HG03280 (cell line): Measurements from ENCODE around the gene SDK2.

Experiments used
- ATAC-seq: cut with Tn5 transposase; IDR thresholded peaks from one replicate; pipeline ENCODE4 v1.9.1; 2021; ENCODE audit warnings: mild to moderate bottlenecking, moderate library complexity; ENCODE audit not compliant: unreplicated experiment

Gene SDK2

GRCh38 chr17:73560661-73561060 lies 83.6 kb downstream of the SDK2 start:
- no peak for ATAC-seq

GRCh38 chr17:73559532-73559931 lies 84.7 kb downstream of the SDK2 start:
- ATAC-seq = no peak

GRCh38 chr17:73555199-73555960 lies 88.9 kb downstream of the SDK2 start:
- no peak for ATAC-seq

GRCh38 chr17:73554498-73554897 lies 89.7 kb downstream of the SDK2 start:
- no peak for ATAC-seq

- ATAC-seq = no peak
Measured at GRCh38 chr17:73553311-73553710, 90.9 kb downstream of the SDK2 start.

GRCh38 chr17:73552300-73553048 lies 91.8 kb downstream of the SDK2 start:
- ATAC-seq = no peak

GRCh38 chr17:73551759-73552158 lies 92.5 kb downstream of the SDK2 start:
- no peak for ATAC-seq

- no peak for ATAC-seq
Measured at GRCh38 chr17:73551144-73551543, 93.1 kb downstream of the SDK2 start.

GRCh38 chr17:73550556-73550955 lies 93.7 kb downstream of the SDK2 start:
- no peak for ATAC-seq

GRCh38 chr17:73549841-73550430 lies 94.3 kb downstream of the SDK2 start:
- no peak for ATAC-seq

GRCh38 chr17:73548620-73549311 lies 95.5 kb downstream of the SDK2 start:
- no peak for ATAC-seq

GRCh38 chr17:73547790-73548189 lies 96.5 kb downstream of the SDK2 start:
- no peak for ATAC-seq

GRCh38 chr17:73546770-73547536 lies 97.3 kb downstream of the SDK2 start:
- ATAC-seq = no peak

- no peak for ATAC-seq
Measured at GRCh38 chr17:73546114-73546513, 98.1 kb downstream of the SDK2 start.

- no peak for ATAC-seq
Measured at GRCh38 chr17:73545109-73546032, 98.9 kb downstream of the SDK2 start.

- no peak for ATAC-seq
Measured at GRCh38 chr17:73544333-73544732, 99.9 kb downstream of the SDK2 start.

GRCh38 chr17:73542323-73542722 lies 101.9 kb downstream of the SDK2 start:
- no peak for ATAC-seq

GRCh38 chr17:73541561-73541981 lies 102.7 kb downstream of the SDK2 start:
- no peak for ATAC-seq

- ATAC-seq = no peak
Measured at GRCh38 chr17:73541111-73541510, 103.1 kb downstream of the SDK2 start.

GRCh38 chr17:73539166-73539565 lies 105.1 kb downstream of the SDK2 start:
- no peak for ATAC-seq
